ENCODE results near the gene GARIN5A.

Gene GARIN5A

GRCh38 chr19:50420127-50420526, 56.5 kb downstream of the GARIN5A start:
- H3K27ac ChIP-seq = no peak overlapping the region
- no peak for DNase-seq (ENCODE audit: low read depth, low spot score)

- no peak for DNase-seq (ENCODE audit: low read depth, low spot score)
- H3K27ac ChIP-seq = no peak overlapping the region
These were observed 57.0 kb downstream of the GARIN5A start for GRCh38 chr19:50419580-50420035.

GRCh38 chr19:50419022-50419579, 57.5 kb downstream of the GARIN5A start:
- no peak for DNase-seq (ENCODE audit: low read depth, low spot score)
- H3K27ac ChIP-seq = no peak overlapping the region

GRCh38 chr19:50418176-50419021, 58.2 kb downstream of the GARIN5A start, which contains the start of gene SPIB:
SPIB (plus strand) TSS chr19:50418938; CDS start chr19:50418963, 25 bp downstream.
- no peak within 1 kb of the TSS for H3K27ac ChIP-seq
- DNase-seq (ENCODE audit: low read depth, low spot score) = no peak

- no peak overlapping the region for H3K27ac ChIP-seq
- DNase-seq (ENCODE audit: low read depth, low spot score) = no peak
These were observed 59.3 kb downstream of the GARIN5A start for GRCh38 chr19:50417111-50418081.
